HG03175 (cell line): ENCODE results near the gene ZNF488.

Experiments
- ATAC-seq: cut with Tn5 transposase; IDR thresholded peaks from one replicate; pipeline ENCODE4 v1.9.1; 2021; ENCODE audit warnings: mild to moderate bottlenecking, moderate library complexity; ENCODE audit not compliant: unreplicated experiment

ZNF488 gene

GRCh38 chr10:47350671-47351640, 33.1 kb downstream of the ZNF488 start:
- no peak for ATAC-seq

- no peak for ATAC-seq
Measured at GRCh38 chr10:47349941-47350371, 34.1 kb downstream of the ZNF488 start.

DNA sequence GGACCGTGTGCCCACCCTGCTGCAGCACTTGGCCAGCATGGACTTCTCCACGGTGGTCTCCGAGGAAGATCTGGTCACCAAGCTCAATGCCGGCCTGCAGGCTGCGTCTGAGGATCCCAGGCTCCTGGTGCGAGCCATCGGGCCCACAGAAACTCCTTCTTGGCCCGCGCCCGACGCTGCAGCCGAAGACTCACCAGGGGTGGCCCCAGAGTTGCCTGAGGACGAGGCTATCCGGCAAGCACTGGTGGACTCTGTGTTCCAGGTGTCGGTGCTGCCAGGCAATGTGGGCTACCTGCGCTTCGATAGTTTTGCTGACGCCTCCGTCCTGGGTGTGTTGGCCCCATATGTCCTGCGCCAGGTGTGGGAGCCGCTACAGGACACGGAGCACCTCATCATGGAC, 34.6 kb downstream of the ZNF488 start:
- ATAC-seq = no peak

- no peak for ATAC-seq
Measured at GRCh38 chr10:47348661-47349470, 35.2 kb downstream of the ZNF488 start.

- ATAC-seq = no peak
Measured at GRCh38 chr10:47348138-47348651, 35.9 kb downstream of the ZNF488 start, which contains the start of gene RBP3. Gene RBP3, plus strand, starts transcription at chr10:47348363. Its CDS starts 122 bp downstream, at chr10:47348485.

DNA sequence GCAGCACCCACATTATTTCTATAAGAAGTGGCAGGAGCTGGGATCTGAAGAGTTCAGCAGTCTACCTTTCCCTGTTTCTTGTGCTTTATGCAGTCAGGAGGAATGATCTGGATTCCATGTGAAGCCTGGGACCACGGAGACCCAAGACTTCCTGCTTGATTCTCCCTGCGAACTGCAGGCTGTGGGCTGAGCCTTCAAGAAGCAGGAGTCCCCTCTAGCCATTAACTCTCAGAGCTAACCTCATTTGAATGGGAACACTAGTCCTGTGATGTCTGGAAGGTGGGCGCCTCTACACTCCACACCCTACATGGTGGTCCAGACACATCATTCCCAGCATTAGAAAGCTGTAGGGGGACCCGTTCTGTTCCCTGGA, 36.8 kb downstream of the ZNF488 start:
- no peak for ATAC-seq

GRCh38 chr10:47346581-47347302, 37.4 kb downstream of the ZNF488 start:
- no peak for ATAC-seq

GRCh38 chr10:47344996-47345870, 38.9 kb downstream of the ZNF488 start:
- no peak for ATAC-seq

DNA sequence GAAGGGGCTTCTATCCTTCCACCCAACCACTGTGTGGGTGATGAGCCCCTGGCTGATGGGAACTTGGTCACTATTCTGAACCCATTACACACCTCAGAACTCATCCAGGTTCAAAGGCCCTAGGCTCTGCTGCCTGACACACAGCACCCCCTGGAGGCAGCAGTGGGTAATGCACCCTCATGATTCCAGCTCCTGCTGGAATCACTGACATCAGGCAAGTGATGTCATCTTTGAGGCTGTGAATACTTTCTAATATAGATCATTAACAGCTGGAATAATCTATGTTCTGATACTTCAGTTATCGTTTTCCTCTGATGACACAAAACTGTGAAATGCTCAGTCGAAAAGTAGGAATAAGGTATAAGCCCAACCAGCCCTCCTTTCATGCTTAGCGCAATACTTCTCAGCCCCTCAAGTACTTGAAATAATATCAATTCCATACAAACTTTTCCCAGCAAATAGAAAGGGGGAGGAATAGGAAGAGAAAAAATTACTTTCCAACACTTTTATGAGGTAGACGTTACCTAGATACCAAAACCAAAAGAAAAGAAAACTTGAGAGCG, 43.4 kb downstream of the ZNF488 start:
- peak; percentile 60 for ATAC-seq

GRCh38 chr10:47339759-47340607, 44.1 kb downstream of the ZNF488 start:
- peak; percentile 9 for ATAC-seq

GRCh38 chr10:47339186-47339735, 44.8 kb downstream of the ZNF488 start:
- no peak for ATAC-seq

DNA sequence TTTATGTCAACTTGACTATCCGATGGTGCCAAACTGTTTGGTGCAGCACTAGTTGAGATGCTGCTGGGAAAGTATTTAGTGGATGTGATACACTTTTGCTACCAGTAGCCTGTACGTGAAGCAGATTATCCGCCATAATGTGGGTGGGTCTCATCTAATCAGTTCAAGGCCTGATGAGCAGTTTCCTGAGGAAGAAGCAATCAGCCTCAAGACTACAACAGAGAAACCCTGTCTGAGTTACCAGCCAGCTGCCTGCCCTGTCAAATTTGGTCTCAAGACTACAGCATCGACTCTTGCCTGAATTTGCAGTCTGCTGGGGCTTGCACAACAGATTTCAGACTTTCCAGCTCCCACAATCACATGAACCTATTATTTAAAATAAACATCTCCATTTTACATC, 46.8 kb downstream of the ZNF488 start:
- no peak for ATAC-seq

DNA sequence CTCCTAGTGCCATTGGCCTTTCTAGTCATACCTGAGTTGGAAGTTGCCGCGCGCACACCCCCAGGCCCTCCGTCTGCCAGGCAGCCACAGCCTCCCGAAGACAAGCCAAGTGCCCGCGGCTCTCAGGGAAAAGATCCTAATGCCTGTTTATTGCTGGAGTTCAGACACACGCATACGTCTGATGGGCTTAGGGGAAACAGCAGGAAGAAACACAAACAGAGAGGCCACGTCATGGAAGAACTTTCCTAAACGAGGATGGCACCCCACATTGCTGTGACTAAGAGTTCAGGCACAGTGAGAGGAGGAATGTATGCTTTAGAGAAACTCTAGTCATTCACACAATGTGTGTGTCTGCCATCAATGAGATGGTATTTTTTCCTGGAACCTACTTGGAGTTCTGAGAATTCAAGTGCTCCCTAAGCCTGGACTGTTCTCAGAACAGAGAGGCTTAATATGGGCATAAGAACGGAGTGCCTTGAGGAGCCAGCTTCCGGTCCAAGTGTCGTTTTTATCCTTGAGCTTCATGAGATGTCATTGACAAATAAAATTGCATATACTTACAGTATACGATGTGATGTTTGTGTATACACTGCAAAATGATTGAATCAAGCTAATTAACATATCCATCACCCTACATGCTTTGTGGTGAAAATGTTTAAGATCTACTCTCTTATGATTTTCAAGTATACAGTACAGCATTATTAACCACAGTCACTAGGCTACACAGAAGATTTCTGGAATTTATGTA, 47.5 kb downstream of the ZNF488 start:
- no peak for ATAC-seq

- ATAC-seq = no peak
Measured at GRCh38 chr10:47335906-47336305, 48.2 kb downstream of the ZNF488 start.

- ATAC-seq = no peak
Measured at GRCh38 chr10:47334466-47335295, 49.4 kb downstream of the ZNF488 start.

GRCh38 chr10:47333532-47333931, 50.6 kb downstream of the ZNF488 start:
- no peak for ATAC-seq

- ATAC-seq = no peak
Measured at GRCh38 chr10:47332946-47333345, 51.1 kb downstream of the ZNF488 start.
